Activated CD8-positive, alpha-beta memory T cell treated with anti-CD3 and anti-CD28 coated beads, Interleukin-2, amount 50 U/mL, for 1 hour (primary cell): ENCODE results near the gene MYL1.

Experiments used
- DNase-seq: peaks from one replicate; pipeline ENCODE4 v3.0.0-alpha.2; 2020; ENCODE audit errors: extremely low read depth

The MYL1 gene

DNA sequence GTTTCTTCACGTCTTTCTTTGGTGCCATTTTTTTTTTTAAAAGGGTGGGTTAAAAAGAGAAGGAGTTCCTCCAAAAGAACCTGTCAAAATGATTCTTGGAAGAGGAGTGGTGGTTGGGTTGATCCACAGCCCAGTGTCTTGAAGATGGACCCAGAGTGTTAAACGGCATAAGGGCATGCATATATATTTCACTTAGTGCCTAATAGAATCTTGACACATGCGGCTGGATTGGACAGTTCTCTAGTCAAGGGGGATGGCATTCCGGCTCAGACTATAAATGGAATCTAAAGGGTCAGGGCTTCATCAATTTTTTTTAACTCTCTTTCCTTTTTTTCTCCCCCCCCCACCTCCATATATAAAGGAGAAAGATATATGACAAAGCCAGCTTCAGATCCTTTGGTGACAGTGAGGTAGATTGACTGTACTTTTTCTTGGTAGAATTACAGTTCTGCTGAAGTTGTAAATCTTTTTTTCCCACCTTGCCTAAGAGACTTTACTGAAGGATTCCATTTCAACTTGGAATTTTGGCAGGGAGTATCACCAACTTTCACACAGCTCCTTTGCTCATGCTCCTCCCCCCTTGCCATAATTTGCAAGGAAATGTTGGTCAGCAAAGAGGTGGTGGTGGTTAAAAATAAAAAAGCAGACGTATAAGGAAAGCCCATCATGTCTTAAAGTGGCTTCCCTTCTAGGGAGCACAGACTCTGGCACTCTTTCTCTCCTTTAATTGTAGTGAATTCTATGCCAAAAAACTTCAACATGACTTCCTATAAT is at the start of gene MYL1:
Gene MYL1 (minus strand): TSS at position 160 of the 774 bp plus-strand sequence. CDS start 132 bp downstream, at position 28.
- DNase-seq: no peak

DNA sequence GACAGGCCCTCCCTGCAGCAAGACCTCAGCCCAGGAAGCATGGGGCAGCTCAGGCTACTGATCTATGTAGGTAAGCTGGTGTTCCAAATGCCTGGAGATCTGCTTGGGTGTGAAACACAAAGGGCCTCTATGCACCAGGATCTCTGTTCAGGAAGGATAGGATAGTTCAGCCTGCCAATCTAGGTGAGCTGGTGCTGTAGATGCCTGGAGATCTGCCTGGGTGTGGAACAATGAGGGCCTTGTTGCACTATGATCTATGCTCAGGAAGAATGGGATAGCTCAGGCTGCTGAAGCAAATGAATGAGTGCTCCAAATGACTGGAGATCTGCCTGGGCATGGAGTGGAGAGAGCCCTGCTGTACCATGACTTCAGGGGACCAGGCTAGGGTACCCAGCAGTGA is 48.9 kb upstream of the MYL1 start:
- no peak for DNase-seq

DNA sequence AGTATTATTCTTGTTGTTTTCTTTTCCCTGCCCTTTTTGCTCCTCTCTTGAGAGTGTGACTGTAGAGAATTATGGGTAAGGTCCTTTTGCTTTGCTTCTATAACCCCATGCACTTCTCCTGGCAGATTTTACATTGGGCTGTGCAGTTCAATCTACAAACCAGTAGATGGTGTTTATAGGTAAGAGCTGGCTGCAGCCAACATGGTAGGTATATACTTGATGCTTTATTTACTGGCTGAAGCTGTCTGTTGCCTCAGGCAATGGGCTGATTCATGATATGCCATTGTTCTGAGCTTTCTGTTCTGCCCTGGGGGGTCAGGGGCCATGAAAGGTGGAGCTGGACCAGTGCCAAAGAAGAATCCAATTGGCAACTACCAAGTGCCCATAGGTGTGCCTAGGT is 48.3 kb upstream of the MYL1 start:
- no peak for DNase-seq

DNA sequence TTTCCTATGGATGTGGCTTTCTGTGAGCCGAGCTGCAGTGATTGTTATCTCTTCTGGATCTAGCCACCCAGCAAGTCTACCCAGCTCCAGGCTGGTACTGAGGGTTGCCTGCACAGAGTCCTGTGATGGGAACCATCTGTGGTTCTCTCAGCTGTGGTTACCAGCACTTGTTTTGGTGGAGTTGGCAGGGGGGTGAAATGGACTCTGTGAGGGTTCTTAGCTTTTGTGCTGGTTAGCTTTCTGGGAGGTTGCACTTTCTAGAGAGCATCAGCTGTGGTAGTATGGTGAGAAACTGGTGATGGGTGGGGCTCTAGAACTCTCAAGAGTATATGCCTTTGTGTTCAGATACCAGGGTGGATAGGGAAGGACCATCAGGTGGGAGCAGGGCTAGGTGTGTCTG is 45.4 kb upstream of the MYL1 start:
- DNase-seq: no peak

DNA sequence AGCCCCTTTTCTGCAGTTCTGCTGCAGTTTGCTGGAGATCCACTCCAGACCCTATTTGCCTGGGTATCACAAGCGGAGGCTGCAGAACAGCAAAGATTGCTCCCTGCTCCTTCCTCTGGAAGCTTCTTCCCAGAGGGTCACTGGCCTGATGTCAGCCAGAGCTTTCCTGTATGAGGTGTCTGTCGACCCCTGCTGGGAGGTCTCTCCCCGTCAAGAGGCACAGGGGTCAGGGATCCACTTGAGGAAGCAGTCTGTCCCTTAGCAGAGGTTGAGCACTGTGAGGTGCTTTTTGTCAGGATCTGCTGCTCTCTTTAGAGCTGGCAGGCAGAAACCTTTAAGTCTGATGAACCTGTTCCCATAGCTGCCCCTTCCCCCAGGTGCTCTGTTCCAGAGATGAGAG is 42.0 kb upstream of the MYL1 start:
- no peak for DNase-seq

DNA sequence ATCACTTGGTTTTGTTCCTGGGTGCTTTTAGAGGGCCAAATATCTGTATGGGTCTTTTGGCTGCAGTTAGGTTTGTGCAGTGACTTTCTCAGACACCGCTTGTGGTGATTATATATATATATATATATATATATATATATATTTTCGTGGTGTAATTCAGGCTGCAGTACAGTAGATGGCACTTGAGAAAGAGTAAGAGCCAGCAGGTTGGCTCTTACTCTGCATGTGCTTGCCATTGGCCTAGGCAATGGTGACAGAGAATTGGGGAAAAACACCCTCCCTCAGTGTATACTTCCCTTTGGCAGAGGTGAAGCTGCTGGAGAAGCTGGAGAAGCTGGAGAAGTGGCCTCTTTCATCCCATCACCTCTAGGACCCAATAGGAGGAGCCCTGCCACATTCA is 22.2 kb upstream of the MYL1 start:
- DNase-seq: no peak

DNA sequence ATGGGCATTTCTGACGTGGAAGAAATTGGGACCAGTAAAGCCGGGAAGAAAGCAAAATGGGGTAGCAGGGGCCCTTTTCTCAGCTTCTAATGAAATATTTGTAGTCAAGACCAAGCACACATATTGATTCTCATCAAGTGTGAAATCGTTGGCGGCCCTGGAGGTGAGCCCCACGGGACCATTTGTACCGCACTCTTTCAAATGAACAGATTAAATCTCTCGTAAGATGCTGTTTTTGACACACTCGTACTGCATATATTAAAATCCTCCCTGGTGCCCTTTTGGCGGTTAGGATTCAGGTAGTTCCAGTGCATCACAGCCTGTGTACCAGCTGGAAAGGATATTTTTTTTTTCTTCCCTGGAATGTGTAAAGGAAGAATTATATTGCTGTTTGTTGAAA is 9.9 kb upstream of the MYL1 start:
- no peak for DNase-seq

DNA sequence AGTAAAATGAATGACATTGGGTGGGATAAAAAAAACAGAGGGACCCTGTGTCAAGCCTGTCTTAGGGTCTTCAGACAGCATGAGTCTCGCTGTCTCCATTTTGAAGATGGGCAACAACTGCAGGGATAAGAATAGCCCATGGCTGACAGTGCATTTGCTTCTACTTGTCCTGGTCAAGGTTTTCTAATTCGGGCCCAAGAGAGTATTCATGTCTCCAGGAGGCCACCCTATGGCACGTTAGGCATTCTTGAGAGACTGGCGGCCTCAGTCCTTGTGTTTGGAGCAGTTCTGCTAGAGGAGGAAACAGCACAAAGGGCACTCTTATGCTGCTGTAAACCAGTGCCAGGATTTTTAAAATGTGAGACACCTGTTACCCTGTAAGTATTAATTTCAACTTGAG is 9.5 kb upstream of the MYL1 start:
- no peak for DNase-seq

DNA sequence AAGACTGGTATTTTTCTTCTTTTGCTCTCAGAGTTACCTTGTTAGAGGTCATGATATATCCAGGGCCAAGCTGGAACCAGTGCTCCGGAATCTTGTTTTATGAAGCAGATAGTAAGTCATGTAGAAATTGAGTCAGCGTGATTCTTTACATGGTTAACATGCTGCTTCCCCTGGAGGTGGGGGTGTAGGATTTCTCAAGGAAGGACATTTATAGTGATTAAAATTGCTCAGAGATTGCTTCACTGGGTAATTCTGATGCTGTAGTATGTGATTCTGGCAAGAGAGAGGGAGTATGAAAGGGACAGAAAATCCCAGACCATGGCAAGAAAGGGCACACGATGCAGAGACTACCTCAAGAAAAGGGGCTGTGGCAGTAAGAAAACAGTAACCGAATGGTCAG is 8.0 kb upstream of the MYL1 start:
- DNase-seq: no peak

DNA sequence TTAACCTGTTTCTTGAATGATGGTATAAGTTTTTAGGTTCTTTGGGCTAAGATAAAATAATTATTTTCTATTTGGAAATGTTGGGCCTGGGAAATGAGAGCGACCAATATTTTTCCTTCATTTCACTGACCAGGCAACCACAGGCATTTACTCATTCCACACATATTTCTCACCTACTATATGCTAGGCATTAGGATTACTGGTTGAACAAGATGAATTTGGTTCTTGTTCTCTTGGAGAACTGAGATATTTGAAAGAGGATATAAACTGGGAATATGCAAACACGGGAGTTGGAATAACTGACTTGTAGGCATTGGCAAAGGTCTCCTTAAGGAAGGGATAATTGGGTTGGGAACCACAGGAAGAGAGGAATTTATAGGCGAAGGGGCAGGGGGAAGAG is 3.9 kb upstream of the MYL1 start:
- no peak for DNase-seq

DNA sequence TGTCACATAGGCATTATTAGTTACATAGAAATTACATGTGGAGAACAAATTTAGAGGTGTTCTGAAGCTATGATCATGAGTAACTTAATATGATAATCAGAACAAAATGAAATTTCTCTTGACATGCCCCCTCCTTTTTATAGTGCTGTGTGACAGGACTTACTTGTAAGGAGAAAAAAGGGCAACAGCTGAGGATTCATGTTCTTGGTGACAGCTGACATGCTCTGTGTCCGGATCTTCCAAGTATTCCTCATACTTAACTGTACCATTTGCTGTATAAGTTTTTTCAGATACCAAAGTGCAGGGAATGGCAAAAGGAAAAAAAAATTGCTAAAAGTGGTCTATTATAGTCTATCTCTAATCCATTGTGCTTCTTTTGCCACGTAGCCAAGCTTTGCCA is 3.5 kb upstream of the MYL1 start:
- DNase-seq: no peak

DNA sequence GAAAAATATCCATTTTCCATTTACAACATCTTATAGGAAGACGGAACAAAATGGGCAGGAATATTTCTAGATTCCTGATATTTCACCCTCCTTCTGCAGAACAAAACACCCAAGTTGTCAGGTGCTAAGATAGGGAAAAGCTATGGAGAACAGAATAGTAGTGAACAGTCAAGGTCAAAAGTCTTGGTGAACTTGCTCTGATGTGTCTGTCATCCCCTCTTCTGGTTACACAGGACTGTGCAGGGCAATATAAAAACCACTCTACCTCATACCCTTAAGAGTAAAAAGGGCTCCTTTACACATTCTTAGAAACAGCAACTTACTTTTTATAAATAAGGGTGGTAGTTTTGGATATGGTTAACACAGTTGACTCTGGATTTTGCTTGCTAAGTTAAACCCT is 4.4 kb downstream of the MYL1 start:
- no peak for DNase-seq

DNA sequence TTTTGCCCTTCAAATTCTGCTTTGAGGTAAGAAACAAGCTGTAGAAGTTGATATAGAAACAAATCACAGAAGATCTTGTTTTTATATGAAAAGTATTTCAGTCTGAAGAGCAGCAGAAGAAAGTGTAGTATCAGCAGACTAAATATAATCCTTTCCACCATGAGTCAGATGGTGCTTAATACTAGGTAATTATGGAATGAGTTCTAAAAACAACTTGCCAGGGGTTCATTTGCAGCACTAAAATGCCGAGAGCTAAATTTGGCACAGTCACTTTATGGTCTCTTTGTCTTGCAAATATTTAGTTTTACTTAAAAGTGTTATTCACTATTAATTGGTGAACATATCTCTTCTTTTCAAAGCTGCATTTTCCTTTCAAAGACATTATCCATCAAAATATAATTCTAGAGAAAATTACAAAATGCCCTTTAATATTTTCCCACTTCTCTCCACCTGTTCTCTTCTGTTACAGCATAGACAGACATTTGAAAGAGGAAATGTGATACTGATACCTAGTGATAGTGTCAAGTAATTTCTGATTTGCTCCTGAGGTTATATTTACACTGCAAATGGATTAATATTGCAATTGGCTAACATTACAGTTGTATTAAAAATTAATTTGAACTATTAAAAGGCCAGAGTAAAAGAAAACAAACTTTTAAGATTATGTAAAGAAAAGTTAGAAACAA is 5.3 kb downstream of the MYL1 start:
- no peak for DNase-seq

DNA sequence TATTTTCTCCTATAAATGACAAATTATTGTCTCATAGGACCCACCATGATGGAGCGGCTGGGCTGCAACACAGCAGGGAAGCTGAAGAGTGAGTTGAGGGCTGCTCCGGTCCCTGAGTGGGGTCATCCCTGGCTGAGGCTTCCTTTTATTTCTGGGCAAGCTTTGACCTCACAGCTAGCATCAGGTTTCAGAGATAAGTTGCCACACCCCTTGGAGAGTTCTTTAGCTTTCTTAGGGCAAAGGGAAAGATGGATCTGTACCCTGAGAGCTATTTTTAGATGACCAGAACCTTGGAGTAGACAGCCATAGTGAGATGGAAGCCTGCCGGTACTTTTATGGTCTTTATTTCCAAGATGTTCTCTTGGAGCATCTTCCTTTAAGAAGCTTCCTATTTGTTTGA is 11.5 kb downstream of the MYL1 start:
- no peak for DNase-seq

DNA sequence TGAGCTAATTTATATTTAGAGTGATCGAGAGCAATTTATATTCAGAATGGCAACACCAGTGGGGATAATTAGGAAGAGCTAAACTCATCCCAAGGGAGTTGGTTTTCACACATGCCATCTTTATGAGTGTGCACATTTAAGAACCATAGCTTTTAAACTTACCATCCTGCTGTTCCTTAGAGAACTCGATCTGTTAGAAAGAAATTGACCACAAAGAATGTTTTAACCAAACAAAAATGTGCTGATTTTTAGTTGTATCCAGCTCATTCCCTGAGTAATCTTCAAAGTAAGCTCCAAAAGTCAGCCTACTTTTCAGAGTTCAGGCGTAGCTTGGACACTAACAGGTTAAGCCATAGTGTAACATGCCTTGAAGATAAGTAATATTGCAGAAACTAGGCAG is 12.6 kb downstream of the MYL1 start:
- DNase-seq: no peak

DNA sequence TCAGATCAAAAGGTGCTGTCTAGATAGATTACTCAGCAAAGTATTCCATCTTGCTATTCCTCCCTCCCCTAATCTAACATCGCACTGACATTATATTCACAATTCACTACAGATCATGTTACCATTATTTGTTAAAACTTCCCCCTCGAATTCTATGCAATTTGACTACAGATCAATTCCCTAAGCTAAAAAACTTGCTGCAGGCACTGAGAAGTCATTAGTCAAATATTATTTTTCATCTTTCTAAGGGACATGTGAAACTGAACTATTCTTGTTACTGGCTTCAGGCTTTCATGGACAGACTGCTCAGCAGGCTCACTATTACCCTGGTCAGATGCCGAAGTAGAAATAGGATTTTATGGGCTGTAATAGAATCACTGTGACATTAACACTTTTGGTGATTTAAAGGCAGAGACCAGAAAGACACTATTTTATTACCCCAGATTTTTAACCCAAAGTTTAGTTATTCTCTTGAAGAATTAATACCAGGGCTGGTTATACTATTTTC is 15.1 kb downstream of the MYL1 start:
- no peak for DNase-seq

DNA sequence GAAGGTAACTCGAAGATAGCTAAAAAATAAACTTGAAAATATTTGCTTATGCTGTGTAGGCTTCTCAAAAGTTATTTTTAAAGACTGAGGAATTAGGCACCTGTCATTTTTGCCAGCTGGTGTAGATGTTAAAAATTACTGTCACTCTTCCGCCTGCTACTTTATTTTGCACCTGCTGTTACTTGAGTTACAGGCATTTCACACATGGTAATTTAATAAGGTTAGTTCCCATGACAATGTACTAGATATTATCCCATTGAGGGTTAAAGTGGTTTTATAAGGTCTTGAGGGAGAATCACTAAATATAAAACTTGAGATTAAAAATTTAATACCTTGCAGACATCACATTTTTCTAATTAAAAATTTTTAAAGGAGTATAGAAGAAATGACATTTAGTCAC is 26.6 kb downstream of the MYL1 start:
- DNase-seq: no peak

DNA sequence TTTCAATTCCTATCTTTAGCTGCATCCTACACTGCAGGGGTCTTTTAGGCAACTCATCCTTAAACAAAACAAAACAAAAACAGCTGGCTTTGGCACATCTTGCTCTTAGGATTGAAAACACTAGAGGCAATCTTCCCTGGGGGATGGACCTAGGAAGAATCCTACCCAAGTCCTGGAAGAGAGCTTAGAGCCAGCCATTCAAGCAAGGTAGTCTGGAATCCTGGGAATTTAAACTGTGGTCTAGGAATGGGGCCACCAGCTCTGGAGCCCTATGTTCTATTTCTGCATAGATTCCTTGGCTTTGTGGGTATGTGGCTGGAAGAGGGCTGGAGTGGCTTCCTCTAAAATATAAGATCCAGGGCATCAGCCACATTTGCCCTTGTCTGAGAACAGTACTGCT is 27.7 kb downstream of the MYL1 start:
- DNase-seq: no peak

DNA sequence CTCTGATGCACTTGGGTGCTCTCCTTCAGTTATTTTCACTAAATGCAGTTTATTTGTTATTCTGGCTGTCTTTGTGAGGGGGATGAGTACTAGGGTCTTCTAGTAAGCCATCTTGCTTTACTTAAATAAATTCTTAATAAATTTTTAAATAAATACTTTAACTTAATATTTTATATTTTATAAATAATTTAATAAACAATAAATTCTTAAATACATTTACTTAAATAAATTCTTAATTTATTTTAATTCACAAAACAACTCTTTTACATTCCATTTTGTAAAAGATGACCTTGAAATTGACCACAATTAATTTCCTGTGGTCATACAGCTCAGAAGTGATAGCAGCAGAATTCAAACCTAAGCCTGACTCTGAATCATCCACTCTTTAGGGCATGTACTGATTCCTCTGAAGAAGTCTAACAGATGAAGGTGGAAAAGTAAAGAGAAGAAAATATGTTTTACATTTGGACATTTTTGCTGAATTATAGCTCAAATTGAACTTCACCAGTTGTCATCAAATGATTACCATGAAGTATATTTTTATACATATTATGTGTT is 28.8 kb downstream of the MYL1 start:
- DNase-seq: no peak

DNA sequence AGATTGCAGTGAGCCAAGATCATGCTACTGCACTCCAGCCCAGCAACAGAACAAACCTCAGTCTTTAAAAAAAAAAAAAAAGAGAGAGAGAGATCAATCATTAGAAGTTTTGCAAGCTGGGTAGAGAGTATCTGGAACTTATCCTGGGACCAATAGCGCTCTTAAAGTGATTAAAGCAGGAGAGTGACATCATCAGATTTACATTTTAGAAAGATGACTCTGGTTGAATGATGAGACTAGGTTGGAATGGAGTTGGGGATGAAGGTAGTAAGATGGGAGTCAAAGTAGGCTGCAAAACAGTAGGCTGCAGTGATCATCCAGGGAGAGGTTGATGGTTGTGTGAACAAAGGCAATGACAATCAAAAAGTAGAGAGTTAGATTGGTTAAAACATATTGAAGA is 37.8 kb downstream of the MYL1 start:
- no peak for DNase-seq

DNA sequence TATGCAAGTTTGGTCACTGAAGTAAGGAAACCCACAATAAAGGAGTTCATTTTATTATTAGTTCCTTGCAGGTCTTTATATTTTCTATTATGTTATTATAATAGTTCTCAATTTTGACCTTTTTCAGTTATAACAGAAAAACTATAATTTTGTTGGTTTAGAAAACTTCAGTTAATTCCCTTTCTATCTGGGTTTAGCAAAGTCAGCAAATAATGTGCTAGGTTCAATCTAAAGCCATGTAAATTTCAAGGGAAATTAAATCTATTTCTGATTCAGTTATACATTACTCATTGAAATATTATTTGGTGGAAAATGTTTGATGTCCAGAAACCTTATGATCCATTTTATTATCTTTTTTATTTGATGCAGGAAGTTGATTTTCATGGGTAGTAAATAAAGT is 43.7 kb downstream of the MYL1 start:
- DNase-seq: no peak

DNA sequence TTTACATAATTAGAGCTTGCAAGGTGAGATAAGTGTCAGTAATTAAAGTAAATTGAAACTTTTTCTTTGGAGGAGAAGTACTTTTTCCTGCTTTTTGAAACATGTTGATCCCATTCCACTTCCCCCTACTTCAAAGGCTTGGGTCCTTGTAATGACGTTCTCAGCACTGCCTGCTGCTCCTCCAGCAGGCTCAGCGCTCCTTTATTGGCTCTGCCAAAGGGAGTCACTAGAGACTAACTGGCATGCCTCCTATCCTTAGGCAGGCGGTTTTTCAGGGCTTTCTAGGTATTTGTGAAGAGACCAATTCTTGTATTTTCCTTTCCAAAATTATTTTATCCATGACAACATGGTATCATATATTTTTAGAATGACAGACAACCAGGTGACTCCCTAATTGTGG is 45.8 kb downstream of the MYL1 start:
- DNase-seq: no peak

DNA sequence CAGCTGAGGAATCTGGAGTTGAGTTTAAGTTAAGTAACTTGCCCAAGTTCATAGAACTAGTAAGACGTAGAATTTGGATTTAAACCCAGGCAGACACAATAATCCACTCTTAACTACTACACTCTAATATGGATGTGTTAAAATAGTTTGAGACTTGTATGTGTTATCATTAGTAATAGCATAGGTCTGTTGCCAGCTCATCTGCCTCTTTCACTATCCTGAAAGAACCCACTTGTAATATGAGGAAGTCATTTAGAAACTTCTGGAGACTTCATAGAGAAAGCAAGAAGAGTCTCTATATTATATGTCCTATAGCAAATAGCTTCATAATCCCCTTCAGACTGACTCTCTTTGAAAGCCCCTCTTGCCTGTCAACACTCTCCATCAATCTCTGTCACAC is 46.7 kb downstream of the MYL1 start:
- DNase-seq: no peak
